Measurements from ENCODE around the gene DNAJA4. TPM values are rescaled to one million over a fixed set of nuclear protein-coding genes. Genes with fewer than 3 reads are reported as not detected.
A peak's percentile ranks its signal among the peaks of the same experiment; 100 is the strongest.

DNAJA4 gene
- total and polyA plus RNA-seq, 2 of the 8 experiments (the other 6 are each of a cell fraction or from before 2014, with no cell fraction given): 3.6 to 6.2 TPM

DNA sequence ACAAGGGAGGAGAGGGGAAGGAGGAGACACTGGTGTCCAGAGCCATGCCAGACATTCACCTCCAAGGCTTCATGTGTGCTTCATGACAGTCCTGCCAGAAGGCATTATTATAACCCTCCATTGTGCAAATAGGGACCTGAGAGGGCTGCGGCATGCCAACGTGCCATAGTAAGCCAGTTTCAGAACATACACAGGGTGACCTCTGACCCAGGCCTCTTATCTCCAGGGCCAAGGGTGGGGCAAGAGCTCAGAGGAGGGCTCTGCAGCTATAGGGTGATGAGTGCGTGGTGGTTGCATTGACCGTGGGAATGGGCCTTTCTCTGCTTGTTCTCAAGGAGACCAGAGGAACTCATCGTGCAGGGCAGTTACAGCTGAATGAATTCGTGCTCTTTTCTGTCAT lies 20.3 kb upstream of the DNAJA4 start:
- Histone ChIP-seq H3K23me2 (ENCODE audit: low read depth, low read length) (no peaks in the 10 kb centered on the region), H4K20me1 (replicated peaks in 1 of 2; ENCODE audit: control insufficient read depth in 1 of 2, insufficient read depth in 2 of 2, low read length in 2 of 2) (no peaks in the 10 kb centered on the region), H4K91ac (replicated peaks; ENCODE audit: insufficient read length, low read length) (no peak overlapping the region), H4K8ac (ENCODE audit: extremely low read depth, insufficient read depth, low read length) (no peak overlapping the region), H3K23ac (ENCODE audit: insufficient read length) (no peak overlapping the region), H2BK12ac (ENCODE audit: low read depth, low read length) (0 out of 2 replicates have a peak overlapping the region, but pooled peaks have one; percentile 68), H3K27ac (ENCODE audit: low read depth, low read length) (no peak overlapping the region), H3K27me3 (replicated peaks in 1 of 4; ENCODE audit: control insufficient read depth in 3 of 4, extremely low read depth in 1 of 4, insufficient read depth in 3 of 4, low read length in 3 of 4) (no peaks in the 10 kb centered on the region), H2AFZ (ENCODE audit: low read length) (no peak overlapping the region), H3K4ac (replicated peaks; ENCODE audit: insufficient read length, low read depth, low read length) (no peak overlapping the region), H3K79me1 (ENCODE audit: low read depth, low read length) (no peaks in the 10 kb centered on the region), H3K79me2 (ENCODE audit: control insufficient read depth in 1 of 2, insufficient read depth in 2 of 2, low read length in 2 of 2) (no peaks in the 10 kb centered on the region), H3K4me2 (ENCODE audit: insufficient read depth in 1 of 2, low read depth in 2 of 2, low read length in 2 of 2) (no peak overlapping the region), H3K56ac (replicated peaks; ENCODE audit: insufficient read length, low read depth, low read length) (no peak overlapping the region), H3K18ac (ENCODE audit: extremely low read depth, low read length) (0 out of 2 replicates have a peak overlapping the region, but pooled peaks have one; percentile 19), H4K5ac (ENCODE audit: insufficient read length, low read depth, low read length) (no peak overlapping the region), H3K9ac (replicated peaks in 1 of 4; ENCODE audit: extremely low read depth in 1 of 4, low read depth in 3 of 4, low read length in 3 of 4) (no peak overlapping the region), H2BK15ac (ENCODE audit: low read length) (no peak overlapping the region), H3K9me3 (ENCODE audit: insufficient read depth in 2 of 2, low read depth in 1 of 2, low read length in 1 of 2) (no peaks in the 10 kb centered on the region), H2BK5ac (ENCODE audit: low read depth, low read length) (peak overlapping the region; percentile 56; the same call in 1 of the 2 replicates), H2BK20ac (ENCODE audit: low read length) (peak overlapping the region; percentile 90; the same call in 1 of the 2 replicates), H3K4me3 (ENCODE audit: extremely low read depth in 1 of 4, insufficient read depth in 2 of 4, low read depth in 3 of 4, low read length in 4 of 4) (no peak overlapping the region), H3K14ac (ENCODE audit: insufficient read length) (no peak overlapping the region), H2AK5ac (ENCODE audit: low read depth, low read length) (no peak overlapping the region), H2BK120ac (replicated peaks; ENCODE audit: low read depth, low read length) (no peak overlapping the region), H3K4me1 (replicated peaks in 1 of 4; ENCODE audit: control insufficient read depth in 3 of 4, insufficient read depth in 4 of 4, low read length in 3 of 4) (peaks cover 0 to 8% (median 5%) of the 10 kb centered on the region in 4 experiments; a peak in 6 of 7 replicates), H3K36me3 (ENCODE audit: control insufficient read depth in 2 of 4, insufficient read depth in 4 of 4, low read length in 3 of 4) (no peaks in the 10 kb centered on the region)
- DNase-seq (ENCODE audit: low read depth in 1 of 2, low spot score in 2 of 2) (no peak), FAIRE-seq (no peak)
- 93% methylated on average over 6 of the region's 6 CpGs; no CpG with 5 or more reads in 1 of the 2 experiments for WGBS, 2 experiments (ENCODE audit: extremely low coverage in 1 of 2, insufficient coverage in 1 of 2, insufficient read length in 1 of 2, insufficient replicate concordance in 2 of 2, low coverage in 1 of 2, low lambda C conversion rate in 2 of 2, missing lambda C conversion rate in 1 of 2)
- ChIA-PET CTCF (ENCODE audit: partially characterized antibody) (interaction anchor here (0.7 to 16.2 kb wide), 12 partner anchors 9 to 342 kb away, joined by 3 to 285 read pairs (median 4); partner anchors contain the start of gene ACSBG1), POLR2A (ENCODE audit: partially characterized antibody) (interaction anchor here (0.7 kb wide), 1 partner anchor 129 kb away, joined by 3 read pairs; no protein-coding TSS in a partner anchor)
- TF ChIP-seq SIX5 (IDR thresholded peaks at IDR 0.05; ENCODE audit: low read depth, low read length) (no peak), EGR1 (IDR thresholded peaks at IDR 0.05; ENCODE audit: borderline replicate concordance, low read depth, low read length) (no peak), HDAC6 (IDR thresholded peaks at IDR 0.05; ENCODE audit: low read depth, low read length) (no peak), SIN3A (conservative IDR thresholded peaks at IDR 0.05 in 1 of 2, IDR thresholded peaks at IDR 0.05 in 1 of 2; ENCODE audit: low read depth in 1 of 2, low read length in 2 of 2) (no peak), RNF2 (IDR thresholded peaks at IDR 0.05; ENCODE audit: borderline replicate concordance, low read depth, low read length, missing control alignments, poor library complexity, severe bottlenecking) (no peak), PHF8 (conservative IDR thresholded peaks at IDR 0.05; ENCODE audit: low read depth, low read length) (no peak), HDAC2 (IDR thresholded peaks at IDR 0.05; ENCODE audit: borderline replicate concordance in 1 of 2, low read depth in 2 of 2, low read length in 2 of 2) (no peak), FOSL1 (IDR thresholded peaks at IDR 0.05; ENCODE audit: insufficient read depth, low read depth, low read length) (no peak), SP2 (IDR thresholded peaks at IDR 0.05; ENCODE audit: low read length) (no peak), TCF12 (IDR thresholded peaks at IDR 0.05; ENCODE audit: low read depth, low read length) (no peak)
- TF ChIP-seq, protein P1, sequence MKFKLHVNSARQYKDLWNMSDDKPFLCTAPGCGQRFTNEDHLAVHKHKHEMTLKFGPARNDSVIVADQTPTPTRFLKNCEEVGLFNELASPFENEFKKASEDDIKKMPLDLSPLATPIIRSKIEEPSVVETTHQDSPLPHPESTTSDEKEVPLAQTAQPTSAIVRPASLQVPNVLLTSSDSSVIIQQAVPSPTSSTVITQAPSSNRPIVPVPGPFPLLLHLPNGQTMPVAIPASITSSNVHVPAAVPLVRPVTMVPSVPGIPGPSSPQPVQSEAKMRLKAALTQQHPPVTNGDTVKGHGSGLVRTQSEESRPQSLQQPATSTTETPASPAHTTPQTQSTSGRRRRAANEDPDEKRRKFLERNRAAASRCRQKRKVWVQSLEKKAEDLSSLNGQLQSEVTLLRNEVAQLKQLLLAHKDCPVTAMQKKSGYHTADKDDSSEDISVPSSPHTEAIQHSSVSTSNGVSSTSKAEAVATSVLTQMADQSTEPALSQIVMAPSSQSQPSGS (IDR thresholded peaks at IDR 0.05; ENCODE audit: low read length): no peak
